ENCODE results near the gene AAK1. TPM values are rescaled to one million over a fixed set of nuclear protein-coding genes. Genes with fewer than 3 reads are reported as not detected.
A peak's percentile ranks its signal among the peaks of the same experiment; 100 is the strongest.
"Not testable (repeated sequence)": the region's sequence is repeated elsewhere in the genome, so short reads cannot be mapped to it uniquely, and the experiment has no call there.

AAK1 gene
- total RNA-seq, 1 experiment from 2014 or later = 75.8 TPM

GRCh38 chr2:69660637-69661036 lies 17.1 kb upstream of the AAK1 start:
- no peaks in the 10 kb centered on the region for H3K36me3 Mint-ChIP-seq (ENCODE audit: insufficient read depth, unreplicated experiment)
- H3K27ac Mint-ChIP-seq (ENCODE audit: low read depth, unreplicated experiment) = no peak overlapping the region
- no peak for TF ChIP-seq CTCF (IDR thresholded peaks at IDR 0.05; ENCODE audit: unreplicated experiment)
- peaks cover 10% of the 10 kb centered on the region for H3K9me3 Mint-ChIP-seq (ENCODE audit: unreplicated experiment)
- H3K27me3 Mint-ChIP-seq (ENCODE audit: insufficient read depth, unreplicated experiment) = no peaks in the 10 kb centered on the region
- H3K4me3 Mint-ChIP-seq (ENCODE audit: unreplicated experiment) = no peak overlapping the region
- no peak for DNase-seq (ENCODE audit: unreplicated experiment)
- no peaks in the 10 kb centered on the region for H3K4me1 Mint-ChIP-seq (ENCODE audit: insufficient read depth, unreplicated experiment)
- no TSS peak for BruUV-seq (replicated peaks)
- intact Hi-C loops (cut with micrococcal nuclease) = no loop called here
- ChIA-PET CTCF (no interaction called here), POLR2A (interaction anchor here (0.7 to 1.8 kb wide), 7 partner anchors 8 to 1368 kb away, joined by 3 to 7 read pairs (median 4); partner anchors contain the start of gene AAK1)

GRCh38 chr2:69659941-69660483 lies 16.5 kb upstream of the AAK1 start:
- Mint-ChIP-seq H3K27me3 (ENCODE audit: insufficient read depth, unreplicated experiment) (no peaks in the 10 kb centered on the region), H3K4me3 (ENCODE audit: unreplicated experiment) (no peak overlapping the region), H3K4me1 (ENCODE audit: insufficient read depth, unreplicated experiment) (no peaks in the 10 kb centered on the region), H3K36me3 (ENCODE audit: insufficient read depth, unreplicated experiment) (no peaks in the 10 kb centered on the region), H3K9me3 (ENCODE audit: unreplicated experiment) (peaks cover 10% of the 10 kb centered on the region), H3K27ac (ENCODE audit: low read depth, unreplicated experiment) (no peak overlapping the region)
- DNase-seq (ENCODE audit: unreplicated experiment) = no peak
- ChIA-PET POLR2A (interaction anchor here (0.7 to 1.8 kb wide), 4 partner anchors 8 to 1367 kb away, joined by 3 to 7 read pairs (median 4); partner anchors contain the start of gene AAK1), CTCF (interaction anchor here (0.7 kb wide), 1 partner anchor 57 kb away, joined by 4 read pairs; no protein-coding TSS in a partner anchor)
- intact Hi-C loops (cut with micrococcal nuclease) = no loop called here
- no TSS peak for BruUV-seq (replicated peaks)
- no peak for TF ChIP-seq CTCF (IDR thresholded peaks at IDR 0.05; ENCODE audit: unreplicated experiment)

GRCh38 chr2:69659349-69659748 lies 15.8 kb upstream of the AAK1 start:
- Mint-ChIP-seq H3K9me3 (ENCODE audit: unreplicated experiment) (peaks cover 10% of the 10 kb centered on the region), H3K27me3 (ENCODE audit: insufficient read depth, unreplicated experiment) (no peaks in the 10 kb centered on the region), H3K4me3 (ENCODE audit: unreplicated experiment) (no peak overlapping the region), H3K27ac (ENCODE audit: low read depth, unreplicated experiment) (no peak overlapping the region), H3K4me1 (ENCODE audit: insufficient read depth, unreplicated experiment) (no peaks in the 10 kb centered on the region), H3K36me3 (ENCODE audit: insufficient read depth, unreplicated experiment) (no peaks in the 10 kb centered on the region)
- ChIA-PET CTCF (no interaction called here), POLR2A (no interaction called here)
- intact Hi-C loops (cut with micrococcal nuclease) = no loop called here
- no peak for TF ChIP-seq CTCF (IDR thresholded peaks at IDR 0.05; ENCODE audit: unreplicated experiment)
- no peak for DNase-seq (ENCODE audit: unreplicated experiment)
- BruUV-seq (replicated peaks) = no TSS peak

- no peaks in the 10 kb centered on the region for H3K36me3 Mint-ChIP-seq (ENCODE audit: insufficient read depth, unreplicated experiment)
- H3K27ac Mint-ChIP-seq (ENCODE audit: low read depth, unreplicated experiment) = peak overlapping the region; percentile 92
- no peaks in the 10 kb centered on the region for H3K27me3 Mint-ChIP-seq (ENCODE audit: insufficient read depth, unreplicated experiment)
- no TSS peak for BruUV-seq (replicated peaks)
- intact Hi-C loops (cut with micrococcal nuclease) = no loop called here
- CTCF ChIA-PET = interaction anchor here (0.8 to 1.1 kb wide), 3 partner anchors 66 to 538 kb away, joined by 3 to 4 read pairs (median 3); partner anchors contain the start of gene C2orf42
- TF ChIP-seq CTCF (IDR thresholded peaks at IDR 0.05; ENCODE audit: unreplicated experiment) = no peak
- H3K4me3 Mint-ChIP-seq (ENCODE audit: unreplicated experiment) = peak overlapping the region; percentile 34
- DNase-seq (ENCODE audit: unreplicated experiment) = peak; percentile 62
- peaks cover 9% of the 10 kb centered on the region for H3K4me1 Mint-ChIP-seq (ENCODE audit: insufficient read depth, unreplicated experiment)
- POLR2A ChIA-PET = interaction anchor here (0.7 to 1.4 kb wide), 10 partner anchors 8 to 215 kb away, joined by 3 to 9 read pairs (median 4); partner anchors contain the start of genes AAK1 and NFU1
- H3K9me3 Mint-ChIP-seq (ENCODE audit: unreplicated experiment) = no peaks in the 10 kb centered on the region
Observed at GRCh38 chr2:69652206-69652605, 8.7 kb upstream of the AAK1 start.

- H3K27me3 Mint-ChIP-seq (ENCODE audit: insufficient read depth, unreplicated experiment); DNase-seq (ENCODE audit: unreplicated experiment); H3K9me3 Mint-ChIP-seq (ENCODE audit: unreplicated experiment); H3K36me3 Mint-ChIP-seq (ENCODE audit: insufficient read depth, unreplicated experiment); intact Hi-C loops (cut with micrococcal nuclease); BruUV-seq (replicated peaks); H3K27ac Mint-ChIP-seq (ENCODE audit: low read depth, unreplicated experiment); H3K4me3 Mint-ChIP-seq (ENCODE audit: unreplicated experiment): not testable (repeated sequence)
- H3K4me1 Mint-ChIP-seq (ENCODE audit: insufficient read depth, unreplicated experiment) = peaks cover 21% of the 10 kb centered on the region
- ChIA-PET POLR2A (interaction anchor here (1.3 to 1.4 kb wide), 2 partner anchors 11 to 81 kb away, joined by 3 to 4 read pairs; no protein-coding TSS in a partner anchor), CTCF (interaction anchor here (0.9 to 1.0 kb wide), 2 partner anchors 81 to 88 kb away, joined by 3 read pairs; no protein-coding TSS in a partner anchor)
Observed at GRCh38 chr2:69647196-69647595, 3.7 kb upstream of the AAK1 start.

Measured in MCF 10A (cell line).